ENCODE results near the gene SMG5.

GRCh38 chr1:156226782-156227181 lies 55.8 kb downstream of the SMG5 start:
- no peak for TF ChIP-seq CTCF (conservative IDR thresholded peaks at IDR 0.05 in 1 of 2, IDR thresholded peaks at IDR 0.05 in 1 of 2; ENCODE audit: low read depth in 1 of 2, low read length in 2 of 2)
- TF ChIP-seq EZH2 (IDR thresholded peaks at IDR 0.05; ENCODE audit: low read length, missing control alignments) = no peak
